Measurements from ENCODE around the gene TMIGD1.

- TF ChIP-seq CTCF (IDR thresholded peaks at IDR 0.05): no peak
- no peak for TF ChIP-seq EZH2phosphoT487 (IDR thresholded peaks at IDR 0.05)
Observed at GRCh38 chr17:30332057-30332542, 1.8 kb downstream of the TMIGD1 start.

All from neural progenitor cell (in vitro differentiated cells).